ENCODE data around the gene PEPD.

PEPD gene

DNA sequence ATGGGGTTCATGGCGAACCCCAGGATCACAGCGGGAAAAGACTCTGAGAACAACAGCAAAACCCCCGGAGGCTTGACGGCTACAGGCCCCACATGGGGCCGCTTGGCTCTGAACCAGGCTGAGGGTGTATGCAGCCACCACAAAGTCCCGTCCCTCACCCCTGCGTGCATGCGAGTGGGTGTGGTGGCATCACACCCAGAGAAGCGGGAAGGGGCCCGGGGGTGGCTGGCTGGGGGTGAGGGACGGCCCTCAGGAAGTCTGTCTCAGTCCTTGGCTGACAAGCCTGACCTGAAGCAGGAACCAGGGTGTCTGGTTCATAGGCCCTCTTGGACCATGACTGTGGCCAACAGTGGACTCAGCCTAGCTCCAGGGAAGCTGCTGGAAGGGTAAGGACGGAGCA, 113.9 kb downstream of the PEPD start:
- DNase-seq (ENCODE audit: low read depth): no peak

DNA sequence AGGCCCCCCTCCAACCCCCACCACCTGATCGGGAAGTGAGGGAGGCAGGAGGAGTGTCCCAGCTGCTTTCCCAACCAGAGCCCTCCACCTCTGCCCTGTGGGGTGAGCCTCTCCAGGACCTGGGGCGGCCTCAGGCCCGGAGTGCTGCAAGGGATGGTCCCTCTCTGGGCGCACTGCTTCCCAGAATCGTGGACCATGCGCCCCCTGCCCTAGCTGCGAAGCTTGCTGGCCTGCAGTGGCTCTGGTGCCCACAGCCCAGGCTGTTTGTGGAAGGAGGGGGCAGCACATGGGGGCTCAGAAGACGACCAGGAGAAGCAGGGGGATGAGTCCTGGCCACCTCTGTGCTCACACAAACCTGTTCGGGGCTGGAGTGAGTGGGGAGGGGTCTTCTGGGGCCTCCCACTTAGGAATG, 114.4 kb downstream of the PEPD start:
- no peak for DNase-seq (ENCODE audit: low read depth)

DNA sequence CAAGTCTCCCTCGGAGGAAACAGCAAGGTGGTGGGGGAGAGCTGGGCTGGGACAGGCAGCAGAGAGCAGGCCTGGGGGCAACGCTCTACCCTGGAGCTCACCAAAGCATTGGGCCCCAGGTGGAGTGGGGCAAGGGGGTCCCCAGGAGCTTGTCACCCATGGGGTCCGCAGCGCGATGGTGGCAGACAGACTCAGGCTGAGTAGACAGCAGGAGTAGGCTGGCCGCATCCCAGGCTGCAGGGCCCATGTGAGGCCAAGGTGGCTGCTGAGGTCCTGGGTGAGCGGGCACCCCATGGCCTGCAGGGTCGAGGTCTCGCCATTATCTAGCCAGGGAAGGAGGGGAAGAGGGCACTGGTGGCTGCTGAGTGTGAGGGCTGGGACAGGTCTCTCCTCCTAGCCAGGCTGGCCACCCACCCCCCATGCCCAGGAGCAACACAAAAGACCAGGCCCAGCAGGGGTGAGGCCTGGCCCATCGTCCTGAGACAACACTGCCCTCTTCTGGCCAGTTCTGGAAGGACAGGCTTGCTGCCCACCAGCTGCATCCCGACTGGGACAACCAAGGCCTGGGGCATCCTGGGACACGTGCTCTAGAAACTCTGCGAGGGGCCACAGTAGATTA, 115.0 kb downstream of the PEPD start:
- peak; percentile 18 for DNase-seq (ENCODE audit: low read depth)

DNA sequence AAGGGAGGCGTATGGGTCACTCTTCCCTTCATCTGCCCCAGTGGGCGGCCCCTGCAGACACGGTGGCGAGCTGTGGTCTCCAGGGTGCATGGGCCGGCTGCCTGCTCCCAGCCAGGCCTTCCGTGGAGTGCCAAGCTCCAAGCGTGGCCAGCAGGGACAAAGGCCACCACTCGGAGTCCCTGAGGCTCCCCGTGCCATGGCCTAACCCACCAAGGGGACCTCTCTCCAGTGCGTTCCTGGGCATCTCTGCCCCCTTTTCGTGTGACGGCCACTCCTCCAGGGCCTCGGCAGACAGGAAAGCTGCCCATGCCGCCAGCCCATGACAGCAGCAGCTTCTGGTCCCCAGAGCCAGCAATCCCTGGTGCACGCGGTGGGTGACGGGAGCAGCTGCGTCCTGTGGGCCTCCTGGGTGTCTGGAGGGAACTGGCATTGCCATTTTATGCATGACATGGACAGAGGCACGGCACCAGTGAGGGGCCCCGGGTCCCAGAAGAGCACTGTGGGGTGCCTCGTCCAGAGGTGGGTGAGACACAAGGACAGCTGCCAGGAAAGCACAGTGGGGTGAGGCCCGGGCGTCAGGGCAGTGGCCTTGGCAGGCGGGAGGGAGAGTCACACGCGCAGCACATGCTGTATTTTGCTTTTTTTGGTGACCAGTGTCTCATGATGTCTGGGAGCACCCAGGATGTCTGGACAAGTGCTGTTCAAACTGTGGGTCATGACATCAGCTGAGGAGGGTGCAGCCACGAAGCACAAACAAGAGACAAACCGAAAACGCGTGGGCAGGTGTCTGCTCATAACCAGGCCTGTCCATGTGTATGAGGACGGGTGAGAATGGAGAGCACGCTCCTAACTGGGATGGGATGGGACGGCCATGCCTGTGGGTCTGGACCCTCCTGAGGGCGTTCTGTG, 115.8 kb downstream of the PEPD start:
- no peak for DNase-seq (ENCODE audit: low read depth)

DNA sequence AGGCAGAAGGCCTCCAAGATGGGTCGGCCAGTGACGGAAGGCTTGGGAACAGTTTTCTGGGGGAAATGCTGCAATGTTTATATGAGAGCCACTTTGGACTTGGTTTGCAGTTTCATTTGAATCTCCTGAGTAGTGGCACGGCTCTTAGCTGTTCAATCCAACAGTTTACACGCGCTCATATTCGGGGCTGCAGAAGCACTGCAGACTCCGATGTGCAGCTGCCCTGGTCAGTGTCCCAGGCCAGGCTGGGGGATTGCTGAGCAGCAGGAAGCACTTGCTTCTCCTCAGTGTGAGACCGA, 116.4 kb downstream of the PEPD start:
- no peak for DNase-seq (ENCODE audit: low read depth)

DNA sequence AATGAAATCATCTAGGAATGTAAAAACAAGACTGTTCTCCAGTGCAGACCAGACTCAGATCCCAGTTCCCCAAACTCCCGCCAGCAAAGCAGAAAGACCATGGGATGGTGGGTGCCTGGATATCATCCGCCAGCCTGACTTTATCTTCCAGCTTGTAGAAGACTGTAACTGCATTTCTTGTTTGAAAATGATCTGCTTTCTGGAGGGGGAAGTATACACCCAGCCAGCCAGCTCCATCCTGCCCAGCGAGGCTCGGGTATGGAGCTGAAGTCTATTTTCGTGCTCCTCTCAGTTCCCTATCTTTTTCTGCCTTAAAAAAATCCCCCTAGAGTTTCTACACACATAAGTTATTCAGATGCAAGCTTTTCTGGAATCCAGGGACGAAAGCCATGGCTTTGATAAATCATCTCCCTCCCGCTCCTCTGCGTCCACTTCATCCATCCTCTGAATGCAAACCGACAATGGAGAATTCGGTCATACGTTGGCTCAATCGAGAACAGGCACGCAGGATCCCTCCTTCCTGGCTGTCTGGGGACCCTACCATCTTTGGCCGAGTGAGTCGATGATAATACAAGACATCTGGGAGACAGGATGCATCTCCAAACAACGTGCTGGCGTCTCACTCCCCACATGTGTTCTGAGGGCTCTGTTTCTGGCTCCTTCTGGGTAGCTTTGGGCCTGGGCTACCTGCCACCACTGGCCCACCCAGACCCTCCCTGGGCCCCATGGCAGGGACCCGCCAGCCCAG, 116.9 kb downstream of the PEPD start:
- no peak for DNase-seq (ENCODE audit: low read depth)

DNA sequence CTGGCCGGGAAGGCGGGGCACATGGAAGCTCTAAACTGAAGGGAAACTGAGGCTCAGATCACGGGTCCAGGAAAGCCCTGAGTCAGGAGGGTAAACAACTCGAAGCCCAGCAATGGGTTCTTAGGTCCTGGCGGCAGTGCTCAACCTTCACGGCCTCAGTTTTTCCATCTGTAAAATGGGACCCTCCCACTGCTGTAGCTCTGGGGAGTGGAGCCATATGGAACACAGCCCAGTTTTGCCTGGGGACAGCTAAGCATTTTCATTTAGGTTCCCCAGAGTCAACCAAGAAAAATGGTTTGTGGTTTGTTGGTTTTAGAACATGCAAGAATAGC, 117.7 kb downstream of the PEPD start:
- DNase-seq (ENCODE audit: low read depth): no peak

DNA sequence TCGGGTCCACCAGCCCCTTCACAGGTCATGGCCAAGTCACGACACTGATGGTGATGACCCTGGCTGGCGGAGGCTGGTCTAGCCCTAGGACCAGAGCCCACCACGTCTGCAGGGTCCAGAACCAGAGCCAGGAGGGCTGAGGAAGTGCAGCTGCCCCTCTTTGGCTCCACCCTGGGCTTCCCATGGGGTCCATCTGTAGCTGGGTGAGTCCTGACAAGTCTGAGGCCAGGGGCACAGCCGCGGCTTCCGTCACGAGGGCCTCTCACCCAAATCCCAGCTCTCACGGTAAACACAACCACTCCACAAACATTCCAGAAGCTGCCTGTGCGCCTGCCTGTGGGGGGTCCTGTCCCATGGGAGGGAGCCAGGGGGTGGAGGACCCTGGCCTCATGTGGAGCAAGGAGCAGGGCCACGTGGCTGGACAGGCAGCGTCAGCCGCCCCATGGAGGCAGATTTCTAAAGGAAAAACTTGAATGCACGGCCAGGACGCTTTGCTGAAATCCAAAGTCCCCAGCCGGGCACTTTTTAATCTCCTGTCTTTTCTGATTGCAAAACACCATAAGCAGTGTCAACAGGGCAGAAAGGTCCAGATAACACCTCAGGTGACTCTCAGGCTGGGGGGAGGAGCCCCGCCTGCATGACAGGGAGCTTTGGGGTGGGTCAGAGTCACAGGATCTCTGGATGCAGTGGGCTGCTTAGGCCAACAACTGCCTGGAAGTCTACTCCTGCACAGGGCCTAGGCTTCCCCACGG, 118.2 kb downstream of the PEPD start:
- DNase-seq (ENCODE audit: low read depth): no peak

DNA sequence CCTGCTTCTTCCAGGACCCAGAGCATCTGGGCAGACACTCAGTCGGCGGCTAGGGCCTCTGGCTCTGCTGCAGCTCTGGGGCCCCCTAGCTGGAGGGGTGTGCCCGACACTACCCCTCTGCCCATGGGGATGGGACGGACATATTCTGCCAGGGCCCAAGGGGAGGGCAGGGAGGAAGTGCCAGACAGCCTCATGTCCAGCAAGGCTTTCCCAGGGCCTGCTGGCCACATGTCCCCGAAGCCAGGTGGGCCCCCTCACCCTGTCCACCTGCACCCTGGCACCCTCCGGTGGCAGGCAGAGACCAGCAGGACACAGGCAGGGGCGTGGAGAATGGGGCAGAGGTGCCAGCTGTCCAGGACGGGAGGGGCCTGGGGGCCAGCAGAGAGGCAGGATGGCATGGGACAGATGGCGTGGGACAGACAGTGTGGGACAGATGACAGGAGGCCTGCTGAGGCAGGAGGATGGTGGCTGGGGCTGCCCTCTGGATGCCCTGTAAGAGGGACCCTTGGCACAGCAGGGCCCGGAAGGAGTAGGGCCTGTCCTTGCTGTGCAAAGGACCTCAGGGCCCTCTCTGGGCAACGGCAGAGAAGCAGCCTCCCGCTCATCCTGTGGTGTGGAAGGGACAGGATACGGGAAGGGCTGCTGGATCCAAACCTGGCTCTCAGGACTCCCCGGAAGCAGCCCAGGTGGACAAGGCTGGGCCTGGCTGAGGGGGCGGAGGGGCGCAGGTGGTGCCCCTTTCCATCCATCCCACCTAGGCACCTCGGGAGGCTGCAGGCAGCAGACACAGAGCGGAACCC, 119.0 kb downstream of the PEPD start:
- DNase-seq (ENCODE audit: low read depth): no peak

DNA sequence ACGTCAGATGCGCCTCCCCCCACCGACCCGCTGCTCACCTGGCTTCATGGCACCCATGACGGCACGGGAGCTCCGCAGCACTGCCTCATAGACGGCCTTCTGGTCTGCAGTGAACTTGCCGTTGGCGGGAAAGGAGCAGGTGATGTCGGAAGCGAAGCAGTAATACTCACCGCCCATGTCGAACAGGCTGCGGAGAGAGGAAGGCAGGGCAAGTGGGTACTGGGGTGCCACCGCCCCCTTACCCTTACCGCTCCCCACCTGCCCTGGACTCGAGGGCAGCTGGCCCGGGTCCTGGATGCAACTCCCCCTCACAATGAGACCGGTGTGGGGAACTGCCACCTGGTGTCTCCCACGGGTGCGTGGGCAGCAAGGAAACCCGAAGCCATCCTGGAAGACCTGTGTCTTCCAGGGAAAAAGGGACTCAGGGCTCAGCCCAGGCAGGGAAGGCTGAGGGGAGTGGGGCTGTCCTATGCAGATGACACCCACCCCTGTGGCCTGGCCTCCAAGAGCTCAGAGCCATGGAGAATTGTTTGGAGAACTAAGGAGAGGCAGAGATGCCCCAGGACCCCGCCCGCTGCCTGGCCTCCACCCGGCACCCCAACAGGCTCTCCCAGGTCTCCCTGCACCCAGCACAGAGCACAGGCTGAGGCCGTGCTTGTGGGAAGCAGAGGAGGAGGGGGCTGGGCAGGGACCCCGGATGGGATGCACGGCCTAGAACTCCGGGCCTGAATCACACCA, 119.7 kb downstream of the PEPD start:
- no peak for DNase-seq (ENCODE audit: low read depth)

DNA sequence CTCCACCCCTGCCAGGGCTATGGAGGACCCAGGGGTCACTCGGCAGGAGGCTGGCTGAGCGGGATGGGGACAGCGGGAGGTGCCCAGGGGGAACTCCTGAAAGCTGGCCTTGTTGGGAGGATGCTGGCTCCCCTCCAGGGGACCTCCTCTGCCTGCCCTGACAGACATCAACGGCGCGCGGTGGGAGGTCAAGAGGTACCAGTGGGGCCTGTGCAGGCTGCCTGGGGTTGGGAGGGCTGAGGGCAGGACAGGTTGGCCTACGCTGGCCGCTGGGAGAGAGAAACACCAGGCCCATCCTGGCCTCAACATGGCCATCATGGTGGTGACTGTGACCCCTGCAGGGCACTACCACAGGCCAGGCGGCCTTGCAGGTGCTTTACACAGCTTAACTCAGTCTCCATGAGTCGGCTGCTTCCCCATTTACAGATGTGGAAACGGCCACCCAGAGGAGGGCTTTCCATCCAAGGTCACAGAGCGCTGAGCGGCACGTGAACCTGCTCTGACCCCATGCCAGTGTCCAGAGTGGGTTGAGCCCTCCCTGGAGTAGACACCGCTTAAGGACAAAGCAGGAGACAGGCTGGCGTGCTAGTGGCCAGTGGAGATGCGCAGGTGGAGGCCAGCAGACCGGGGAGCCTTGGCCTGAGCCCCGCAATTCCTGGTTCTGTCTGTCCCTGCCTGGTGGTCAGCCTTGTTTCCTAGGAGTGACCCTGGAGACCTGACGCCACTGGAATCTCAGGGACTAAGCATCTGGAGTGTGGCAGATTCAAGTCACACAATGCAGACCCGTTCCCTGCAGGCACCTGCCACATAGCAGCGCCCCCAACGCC, 120.5 kb downstream of the PEPD start:
- DNase-seq (ENCODE audit: low read depth): no peak

DNA sequence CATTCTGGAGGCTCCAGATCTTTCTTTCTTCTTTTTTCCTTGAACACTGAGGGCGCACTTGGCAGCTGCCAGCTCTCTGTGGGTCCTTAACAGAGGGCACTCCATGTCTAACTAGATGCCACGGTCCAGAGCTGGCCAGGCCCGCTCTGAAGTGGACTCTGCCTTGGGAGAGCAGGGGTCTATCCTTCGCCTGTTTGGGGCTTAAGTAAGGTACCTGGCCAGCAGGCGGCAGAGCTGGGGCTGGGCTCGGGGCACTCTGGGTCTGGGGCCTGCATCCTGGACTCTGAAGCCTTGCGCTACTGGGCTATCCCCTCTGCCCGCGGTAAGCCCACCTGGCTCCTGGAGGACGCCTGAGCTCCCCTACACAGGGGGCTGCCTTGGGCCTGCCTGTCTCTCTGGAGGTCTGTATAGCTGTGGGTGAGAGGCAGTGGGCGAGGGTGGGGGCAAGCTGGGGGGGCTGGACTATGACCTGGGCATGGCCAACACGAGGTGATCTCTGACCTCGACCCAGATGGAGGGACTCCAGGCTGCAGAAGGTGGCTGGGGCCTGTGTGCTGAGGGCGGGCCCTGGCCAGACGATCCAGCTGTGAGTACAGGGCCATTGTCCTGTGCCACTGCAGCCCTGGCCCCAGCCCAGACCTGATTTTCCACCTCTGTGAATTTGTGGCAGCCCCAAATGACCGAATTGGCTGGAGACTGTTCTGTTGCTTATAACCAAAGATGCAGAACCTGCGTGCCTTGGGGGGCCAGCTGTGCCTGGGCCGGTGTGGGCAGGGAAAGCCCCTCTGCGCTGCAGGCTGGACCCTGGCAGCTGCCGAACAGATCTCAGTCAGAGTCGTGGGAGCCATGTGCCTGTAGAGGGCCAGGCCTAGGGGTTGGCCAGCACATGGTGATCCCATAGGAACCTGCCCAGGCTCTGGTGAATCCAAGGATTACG, 121.6 kb downstream of the PEPD start:
- no peak for DNase-seq (ENCODE audit: low read depth)

DNA sequence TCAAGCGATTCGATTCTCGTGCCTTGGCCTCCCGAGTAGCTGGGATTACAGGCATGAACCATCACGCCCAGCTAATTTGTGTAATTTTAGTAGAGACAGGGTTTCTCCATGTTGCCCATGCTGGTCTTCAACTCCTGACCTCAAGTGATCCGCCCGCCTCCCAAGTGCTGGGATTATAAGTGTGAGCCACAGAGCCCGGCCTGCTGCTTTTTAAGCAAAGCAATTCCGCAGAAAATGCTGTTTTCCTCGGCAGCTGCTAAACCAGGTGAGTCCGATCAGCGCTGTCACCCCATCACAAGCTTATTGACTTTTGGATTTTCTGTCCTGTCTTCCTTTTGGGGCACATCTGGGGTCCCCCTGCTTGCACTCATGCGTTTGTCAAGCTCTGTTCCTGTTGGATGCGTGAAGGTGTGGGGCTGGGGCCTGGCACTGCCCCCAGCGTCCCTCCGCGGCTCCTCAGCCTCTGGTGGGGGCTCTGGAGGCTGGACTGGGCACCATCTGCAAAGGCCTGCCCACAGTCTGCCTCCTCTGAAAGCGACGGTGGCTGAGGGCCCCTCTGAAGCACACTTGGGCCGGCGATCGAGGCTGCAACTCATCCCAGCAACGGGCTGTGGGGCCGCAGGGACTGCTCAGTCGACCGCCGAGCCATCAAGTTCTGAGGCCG, 122.4 kb downstream of the PEPD start:
- DNase-seq (ENCODE audit: low read depth): no peak

DNA sequence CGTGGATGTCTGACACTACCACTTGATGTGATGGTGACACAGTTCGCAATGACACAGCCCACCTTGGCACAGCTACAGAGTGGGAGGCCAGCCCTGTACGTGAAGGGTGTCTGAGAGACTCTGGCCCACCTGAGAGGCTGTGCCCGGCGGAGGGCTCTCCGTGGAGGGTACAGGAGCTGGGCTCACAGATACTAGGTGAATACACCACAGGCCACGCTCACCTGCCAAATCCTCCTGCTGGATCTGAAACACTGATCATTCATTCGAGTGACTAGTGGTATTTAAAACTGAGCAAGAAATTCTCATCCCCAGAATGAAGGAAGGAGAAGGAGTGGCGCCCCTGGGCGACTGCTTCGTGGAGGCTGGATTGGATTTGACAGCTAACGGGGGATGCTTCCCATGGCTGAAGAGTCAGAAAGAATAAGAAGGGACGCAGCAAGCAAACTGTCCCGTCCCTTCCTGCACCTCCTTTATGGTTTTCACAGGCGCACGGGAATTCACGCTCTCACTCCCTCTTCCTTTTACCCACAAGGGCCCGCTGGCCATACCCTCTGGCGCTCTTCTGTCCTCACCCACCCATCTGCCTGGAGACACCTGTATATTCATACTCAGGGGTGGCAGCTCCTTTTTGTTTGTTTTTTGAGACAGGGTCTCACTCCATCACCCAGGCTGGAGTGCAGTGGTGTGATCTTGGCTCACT, 123.1 kb downstream of the PEPD start:
- no peak for DNase-seq (ENCODE audit: low read depth)

DNA sequence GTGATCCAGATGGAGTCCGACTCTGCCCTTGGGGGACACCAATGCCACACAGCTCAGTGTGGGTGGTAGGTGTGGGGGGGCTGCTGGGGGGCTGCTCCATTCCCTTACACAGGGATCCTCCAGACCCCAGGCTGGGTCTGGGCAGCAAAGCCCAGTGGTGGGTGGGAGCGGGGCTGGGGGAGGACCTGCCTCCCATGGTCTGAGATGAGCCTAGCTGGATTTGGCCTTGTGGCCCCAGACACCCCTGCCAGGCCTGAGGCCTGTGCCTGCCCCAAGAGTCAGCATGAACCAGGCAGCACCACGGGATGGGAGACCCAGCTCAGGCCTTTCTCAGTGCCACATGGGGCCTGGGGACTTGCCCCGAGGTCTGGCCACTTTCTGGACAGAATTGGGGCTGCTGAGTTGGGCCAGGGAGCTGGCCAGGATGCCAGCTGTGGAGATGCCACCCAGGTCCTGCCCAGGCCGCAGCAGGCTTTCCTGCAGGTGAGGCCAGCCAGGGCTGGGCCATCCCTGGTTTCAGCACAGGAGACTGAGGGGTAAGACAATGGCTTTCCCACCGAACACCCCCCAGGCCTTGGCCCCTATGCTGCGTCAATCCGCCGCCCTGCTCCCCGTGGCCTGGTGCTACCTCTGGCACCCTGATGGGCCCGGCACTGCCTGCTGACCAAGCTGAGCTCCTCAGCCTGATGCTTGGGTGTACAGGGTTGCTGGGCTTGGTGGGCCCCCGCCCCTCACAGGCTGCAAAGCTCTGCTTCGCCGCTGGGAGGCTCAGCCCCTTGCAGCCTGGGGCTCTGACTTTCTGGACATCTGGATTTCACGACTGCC, 123.8 kb downstream of the PEPD start:
- no peak for DNase-seq (ENCODE audit: low read depth)

DNA sequence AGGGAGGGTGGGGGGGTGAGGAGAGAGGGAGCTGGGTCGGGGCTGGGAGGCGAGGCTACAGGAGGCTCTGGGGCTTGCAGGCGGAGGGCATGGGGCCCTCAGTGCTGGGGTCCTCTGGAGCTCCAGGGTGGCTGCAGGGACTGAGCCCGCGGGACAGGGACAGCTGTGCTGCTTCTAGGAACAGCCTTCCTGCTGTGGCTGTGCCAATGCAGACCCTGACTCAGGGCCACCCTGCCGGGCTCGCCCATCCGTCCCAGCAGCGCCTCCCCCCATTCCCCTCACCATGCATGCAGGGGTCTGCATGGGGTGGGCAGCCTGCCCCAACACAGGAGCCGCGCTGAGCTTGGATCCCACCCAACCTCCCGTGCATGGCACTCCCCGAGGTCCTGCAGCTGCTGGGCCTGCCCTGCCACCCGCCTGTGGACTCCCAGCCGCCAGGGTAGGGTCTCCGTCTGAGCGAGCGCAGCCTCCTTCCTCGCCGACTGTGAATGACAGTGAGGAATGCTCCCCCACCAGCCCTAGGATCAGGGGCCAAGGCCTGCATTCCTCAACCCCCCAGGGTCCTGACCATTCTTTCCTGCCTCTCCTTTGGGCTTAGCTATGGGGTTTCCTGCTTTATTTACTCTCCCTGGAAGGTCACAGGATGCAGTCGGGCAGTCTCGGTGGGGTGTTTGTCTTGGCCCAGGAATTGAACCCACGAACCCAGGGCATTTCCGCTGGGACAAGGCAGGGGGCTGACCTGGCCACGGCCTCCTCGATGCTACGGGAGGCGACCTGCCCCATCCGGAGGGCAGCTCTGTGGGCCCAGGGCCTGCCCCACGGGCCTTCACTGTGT, 124.7 kb downstream of the PEPD start:
- DNase-seq (ENCODE audit: low read depth): no peak
